PC-3 (cell line): ENCODE data around the gene RARS1.

ENCODE experiments used
- EZH2 ChIP-seq: fragments of 300-600 bp; sonication (generic); IDR thresholded peaks from one replicate; pipeline ENCODE4 v1.6.1; 2017; ENCODE audit warnings: antibody characterized with exemption, mild to moderate bottlenecking, low read length; ENCODE audit not compliant: unreplicated experiment
- TF ChIP-seq, protein P1 (sequence below): fragments of 300-600 bp; sonication (generic); conservative IDR thresholded peaks from 2 replicates; pipeline ENCODE4 v1.5.1; 2017; ENCODE audit warnings: antibody characterized with exemption, low read depth, mild to moderate bottlenecking, low read length

DNA sequence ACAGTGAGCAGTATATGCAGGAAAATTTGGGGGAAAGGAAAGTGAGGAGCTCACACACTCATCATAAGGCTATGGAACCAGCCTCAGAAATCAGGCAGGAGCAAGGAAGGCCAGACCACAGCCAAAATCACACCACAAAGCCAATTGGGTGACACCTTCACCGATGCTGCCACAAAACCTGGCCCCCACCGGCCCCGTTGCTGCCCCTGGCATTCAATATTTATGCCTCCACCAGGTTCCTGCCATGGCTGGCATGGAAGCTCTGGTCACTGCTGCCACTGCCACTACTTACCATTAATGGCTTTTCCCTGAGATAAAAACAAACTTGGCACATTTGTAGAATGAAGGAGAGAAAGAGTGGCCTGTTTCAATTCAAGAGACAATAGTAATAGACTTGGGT is 28.7 kb upstream of the RARS1 start:
- TF ChIP-seq, protein P1, sequence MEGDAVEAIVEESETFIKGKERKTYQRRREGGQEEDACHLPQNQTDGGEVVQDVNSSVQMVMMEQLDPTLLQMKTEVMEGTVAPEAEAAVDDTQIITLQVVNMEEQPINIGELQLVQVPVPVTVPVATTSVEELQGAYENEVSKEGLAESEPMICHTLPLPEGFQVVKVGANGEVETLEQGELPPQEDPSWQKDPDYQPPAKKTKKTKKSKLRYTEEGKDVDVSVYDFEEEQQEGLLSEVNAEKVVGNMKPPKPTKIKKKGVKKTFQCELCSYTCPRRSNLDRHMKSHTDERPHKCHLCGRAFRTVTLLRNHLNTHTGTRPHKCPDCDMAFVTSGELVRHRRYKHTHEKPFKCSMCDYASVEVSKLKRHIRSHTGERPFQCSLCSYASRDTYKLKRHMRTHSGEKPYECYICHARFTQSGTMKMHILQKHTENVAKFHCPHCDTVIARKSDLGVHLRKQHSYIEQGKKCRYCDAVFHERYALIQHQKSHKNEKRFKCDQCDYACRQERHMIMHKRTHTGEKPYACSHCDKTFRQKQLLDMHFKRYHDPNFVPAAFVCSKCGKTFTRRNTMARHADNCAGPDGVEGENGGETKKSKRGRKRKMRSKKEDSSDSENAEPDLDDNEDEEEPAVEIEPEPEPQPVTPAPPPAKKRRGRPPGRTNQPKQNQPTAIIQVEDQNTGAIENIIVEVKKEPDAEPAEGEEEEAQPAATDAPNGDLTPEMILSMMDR = no peak
- no peak for TF ChIP-seq EZH2
